ENCODE results near the gene ANGEL2. TPM values are rescaled to one million over a fixed set of nuclear protein-coding genes. Genes with fewer than 3 reads are reported as not detected.
"Not testable (repeated sequence)": the region's sequence is repeated elsewhere in the genome, so short reads cannot be mapped to it uniquely, and the experiment has no call there.

The ANGEL2 gene
- total RNA-seq, 1 donor from 2014 or later = 33.1 TPM

DNA sequence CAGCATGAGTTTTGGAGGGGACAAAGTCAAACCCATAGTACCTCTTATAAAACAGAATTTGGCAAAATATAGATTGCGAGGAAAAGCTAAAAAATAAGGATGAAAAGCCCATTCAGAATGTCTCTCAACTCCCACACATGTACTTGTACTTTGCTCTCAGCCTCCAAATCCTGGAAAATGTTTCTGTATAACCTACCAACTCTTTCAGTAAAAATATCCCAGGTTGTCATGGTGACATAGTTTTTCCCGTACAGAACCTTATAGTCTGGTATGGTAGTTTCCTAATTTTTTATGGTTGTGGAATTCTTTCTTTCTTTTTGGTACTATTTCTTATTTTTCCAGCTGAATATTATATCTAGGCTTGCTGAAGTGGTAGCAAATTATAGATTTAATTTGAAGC, 19.9 kb upstream of the ANGEL2 start:
- no peak overlapping the region for H3K4me3 Mint-ChIP-seq (ENCODE audit: unreplicated experiment)
- no peaks in the 10 kb centered on the region for H3K36me3 Mint-ChIP-seq (ENCODE audit: unreplicated experiment)
- TF ChIP-seq, protein P1, sequence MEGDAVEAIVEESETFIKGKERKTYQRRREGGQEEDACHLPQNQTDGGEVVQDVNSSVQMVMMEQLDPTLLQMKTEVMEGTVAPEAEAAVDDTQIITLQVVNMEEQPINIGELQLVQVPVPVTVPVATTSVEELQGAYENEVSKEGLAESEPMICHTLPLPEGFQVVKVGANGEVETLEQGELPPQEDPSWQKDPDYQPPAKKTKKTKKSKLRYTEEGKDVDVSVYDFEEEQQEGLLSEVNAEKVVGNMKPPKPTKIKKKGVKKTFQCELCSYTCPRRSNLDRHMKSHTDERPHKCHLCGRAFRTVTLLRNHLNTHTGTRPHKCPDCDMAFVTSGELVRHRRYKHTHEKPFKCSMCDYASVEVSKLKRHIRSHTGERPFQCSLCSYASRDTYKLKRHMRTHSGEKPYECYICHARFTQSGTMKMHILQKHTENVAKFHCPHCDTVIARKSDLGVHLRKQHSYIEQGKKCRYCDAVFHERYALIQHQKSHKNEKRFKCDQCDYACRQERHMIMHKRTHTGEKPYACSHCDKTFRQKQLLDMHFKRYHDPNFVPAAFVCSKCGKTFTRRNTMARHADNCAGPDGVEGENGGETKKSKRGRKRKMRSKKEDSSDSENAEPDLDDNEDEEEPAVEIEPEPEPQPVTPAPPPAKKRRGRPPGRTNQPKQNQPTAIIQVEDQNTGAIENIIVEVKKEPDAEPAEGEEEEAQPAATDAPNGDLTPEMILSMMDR (IDR thresholded peaks at IDR 0.05; ENCODE audit: partially characterized antibody, unreplicated experiment) = no peak
- no peaks in the 10 kb centered on the region for H3K27me3 Mint-ChIP-seq (ENCODE audit: unreplicated experiment)
- DNase-seq = no peak
- H3K27ac Mint-ChIP-seq (ENCODE audit: unreplicated experiment) = no peak overlapping the region
- peaks cover 1% of the 10 kb centered on the region for H3K9me3 Mint-ChIP-seq (ENCODE audit: unreplicated experiment)
- H3K4me1 Mint-ChIP-seq (ENCODE audit: low read depth, unreplicated experiment) = no peaks in the 10 kb centered on the region

DNA sequence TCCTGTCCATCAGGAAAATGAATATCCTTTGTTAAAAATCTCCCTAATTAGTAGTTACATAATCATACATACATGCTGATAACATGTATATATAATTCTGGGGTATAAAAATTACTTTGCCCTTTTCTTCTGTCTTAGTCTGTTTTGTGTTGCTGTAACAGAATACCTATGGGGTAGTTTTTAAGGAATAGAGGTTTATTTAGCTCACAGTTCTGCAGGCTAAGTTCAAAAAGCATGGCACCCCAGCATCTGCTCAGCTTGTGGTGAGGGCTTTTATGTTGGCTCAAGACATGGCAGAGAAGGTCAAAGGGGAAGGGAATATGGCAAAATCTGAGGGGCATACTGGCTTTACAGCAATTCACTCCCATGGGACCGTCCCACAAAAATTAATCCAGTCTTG, 19.0 kb upstream of the ANGEL2 start:
- peaks cover 1% of the 10 kb centered on the region for H3K9me3 Mint-ChIP-seq (ENCODE audit: unreplicated experiment)

DNA sequence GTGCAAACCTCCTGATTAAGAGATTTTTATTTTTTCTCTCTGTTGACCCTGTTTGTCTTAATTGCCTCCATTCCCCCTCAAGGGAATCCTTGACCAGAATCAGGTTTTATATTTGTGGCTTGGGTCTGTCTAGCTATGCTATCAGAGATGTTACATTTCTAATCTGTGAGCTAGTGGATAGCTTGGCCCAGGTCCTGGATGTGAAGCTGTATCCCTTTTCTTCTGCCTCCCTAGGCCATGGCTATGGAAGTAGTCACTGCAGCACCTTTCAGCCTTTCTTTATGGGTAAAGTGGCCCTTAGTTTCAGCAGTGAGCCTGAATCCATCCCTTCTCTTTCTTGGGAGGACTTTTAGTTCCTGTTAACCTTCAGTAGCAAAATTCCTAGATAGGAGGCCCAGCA, 17.0 kb upstream of the ANGEL2 start:
- DNase-seq = no peak
- TF ChIP-seq, protein P1 (IDR thresholded peaks at IDR 0.05; ENCODE audit: partially characterized antibody, unreplicated experiment) = no peak
- H3K9me3 Mint-ChIP-seq (ENCODE audit: unreplicated experiment) = peaks cover 1% of the 10 kb centered on the region
- H3K27me3 Mint-ChIP-seq (ENCODE audit: unreplicated experiment) = no peaks in the 10 kb centered on the region
- H3K36me3 Mint-ChIP-seq (ENCODE audit: unreplicated experiment) = no peaks in the 10 kb centered on the region
- no peaks in the 10 kb centered on the region for H3K4me1 Mint-ChIP-seq (ENCODE audit: low read depth, unreplicated experiment)
- no peak overlapping the region for H3K27ac Mint-ChIP-seq (ENCODE audit: unreplicated experiment)
- no peak overlapping the region for H3K4me3 Mint-ChIP-seq (ENCODE audit: unreplicated experiment)

More for the DNA sequence above, 19.0 kb upstream of the ANGEL2 start:
- TF ChIP-seq, protein P1 (IDR thresholded peaks at IDR 0.05; ENCODE audit: partially characterized antibody, unreplicated experiment) = no peak
- Mint-ChIP-seq H3K36me3 (ENCODE audit: unreplicated experiment) (no peaks in the 10 kb centered on the region), H3K4me3 (ENCODE audit: unreplicated experiment) (no peak overlapping the region), H3K4me1 (ENCODE audit: low read depth, unreplicated experiment) (no peaks in the 10 kb centered on the region), H3K27ac (ENCODE audit: unreplicated experiment) (no peak overlapping the region), H3K27me3 (ENCODE audit: unreplicated experiment) (no peaks in the 10 kb centered on the region)
- DNase-seq = no peak

DNA sequence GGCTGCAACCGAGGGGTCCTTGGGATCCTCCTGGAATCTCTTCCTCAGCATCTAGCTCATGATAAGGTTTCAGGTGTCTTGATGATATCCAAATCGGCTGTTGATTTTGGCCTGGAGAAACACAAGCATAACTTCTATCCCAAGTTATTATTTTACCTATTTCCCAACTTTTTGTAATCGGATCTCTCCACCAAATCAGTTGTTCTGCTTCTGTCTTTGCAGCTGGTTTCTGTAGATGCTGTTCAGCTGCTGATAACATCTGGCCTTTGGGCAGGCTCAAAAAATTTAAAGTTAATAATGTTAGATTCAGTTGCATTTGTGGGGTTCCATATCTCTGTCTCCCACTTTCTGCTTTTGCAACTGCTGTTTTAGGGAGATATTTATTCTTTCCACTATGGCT, 11.4 kb upstream of the ANGEL2 start:
- not testable (repeated sequence) for H3K36me3 Mint-ChIP-seq (ENCODE audit: unreplicated experiment); H3K27me3 Mint-ChIP-seq (ENCODE audit: unreplicated experiment); H3K4me1 Mint-ChIP-seq (ENCODE audit: low read depth, unreplicated experiment); DNase-seq; H3K4me3 Mint-ChIP-seq (ENCODE audit: unreplicated experiment); H3K27ac Mint-ChIP-seq (ENCODE audit: unreplicated experiment); H3K9me3 Mint-ChIP-seq (ENCODE audit: unreplicated experiment)

DNA sequence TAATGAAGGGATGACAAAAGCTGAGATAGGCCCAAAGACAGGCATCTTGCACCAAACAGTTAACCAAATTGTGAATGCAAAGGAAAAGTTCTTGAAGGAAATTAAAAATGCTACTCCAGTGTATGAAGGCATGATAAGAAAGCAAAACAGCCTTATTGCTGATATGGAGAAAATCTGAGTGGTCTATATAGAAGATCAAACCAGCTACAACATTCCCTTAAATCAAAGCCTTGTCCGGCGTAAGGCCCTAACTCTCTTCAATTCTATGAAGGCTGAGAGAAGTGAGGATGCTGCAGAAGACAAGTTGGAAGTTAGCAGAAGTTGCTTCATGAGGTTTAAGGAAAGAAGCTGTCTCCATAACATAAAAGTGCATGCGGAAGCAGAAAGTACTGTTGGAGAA, 4.3 kb upstream of the ANGEL2 start:
- H3K9me3 Mint-ChIP-seq (ENCODE audit: unreplicated experiment) = peaks cover 8% of the 10 kb centered on the region
- TF ChIP-seq, protein P1 (IDR thresholded peaks at IDR 0.05; ENCODE audit: partially characterized antibody, unreplicated experiment) = no peak
- H3K36me3 Mint-ChIP-seq (ENCODE audit: unreplicated experiment) = no peaks in the 10 kb centered on the region
- no peak for DNase-seq
- H3K27me3 Mint-ChIP-seq (ENCODE audit: unreplicated experiment) = peaks cover 1% of the 10 kb centered on the region
- no peak overlapping the region for H3K27ac Mint-ChIP-seq (ENCODE audit: unreplicated experiment)
- H3K4me3 Mint-ChIP-seq (ENCODE audit: unreplicated experiment) = no peak overlapping the region
- H3K4me1 Mint-ChIP-seq (ENCODE audit: low read depth, unreplicated experiment) = no peaks in the 10 kb centered on the region

DNA sequence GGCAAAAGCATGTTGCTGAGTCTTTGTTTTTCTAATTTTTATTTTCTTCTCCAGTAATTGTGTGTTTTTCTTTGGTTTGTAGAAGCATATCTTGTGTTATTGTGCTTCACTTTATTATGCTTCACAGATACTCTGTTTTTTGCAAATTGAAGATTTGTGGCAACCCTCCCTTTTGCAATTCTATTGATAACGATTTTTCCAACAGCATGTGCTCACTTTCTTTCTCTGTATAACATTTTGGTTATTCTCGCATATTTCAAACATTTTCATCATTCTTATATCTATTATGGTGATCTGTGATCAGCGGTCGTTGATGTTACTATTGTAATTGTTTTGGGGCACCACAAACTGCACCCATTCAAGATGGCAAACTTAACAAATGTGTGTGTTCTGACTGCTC, 3.8 kb upstream of the ANGEL2 start:
- peaks cover 7% of the 10 kb centered on the region for H3K9me3 Mint-ChIP-seq (ENCODE audit: unreplicated experiment)
- no peak for DNase-seq
- no peak overlapping the region for H3K4me3 Mint-ChIP-seq (ENCODE audit: unreplicated experiment)
- no peaks in the 10 kb centered on the region for H3K4me1 Mint-ChIP-seq (ENCODE audit: low read depth, unreplicated experiment)
- TF ChIP-seq, protein P1 (IDR thresholded peaks at IDR 0.05; ENCODE audit: partially characterized antibody, unreplicated experiment) = no peak
- no peaks in the 10 kb centered on the region for H3K27me3 Mint-ChIP-seq (ENCODE audit: unreplicated experiment)
- H3K27ac Mint-ChIP-seq (ENCODE audit: unreplicated experiment) = no peak overlapping the region
- no peaks in the 10 kb centered on the region for H3K36me3 Mint-ChIP-seq (ENCODE audit: unreplicated experiment)
